ENCODE measurements around the gene PPARD.

The PPARD gene

GRCh38 chr6:35402856-35403191 is 60.5 kb downstream of the PPARD start:
- no peak for TF ChIP-seq CTCF (IDR thresholded peaks at IDR 0.05; ENCODE audit: low read depth, low read length)
- TF ChIP-seq MYC (IDR thresholded peaks at IDR 0.05; ENCODE audit: low read depth, low read length) = no peak
- TF ChIP-seq, protein P1, sequence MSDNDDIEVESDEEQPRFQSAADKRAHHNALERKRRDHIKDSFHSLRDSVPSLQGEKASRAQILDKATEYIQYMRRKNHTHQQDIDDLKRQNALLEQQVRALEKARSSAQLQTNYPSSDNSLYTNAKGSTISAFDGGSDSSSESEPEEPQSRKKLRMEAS (IDR thresholded peaks at IDR 0.05; ENCODE audit: low read depth, low read length) = no peak
- no peak for TF ChIP-seq POLR2A (IDR thresholded peaks at IDR 0.05; ENCODE audit: extremely low read depth, insufficient read length)
- DNase-seq (ENCODE audit: low read depth) = no peak
- H3K4me3 ChIP-seq (ENCODE audit: low read depth, low read length) = no peak overlapping the region

DNA sequence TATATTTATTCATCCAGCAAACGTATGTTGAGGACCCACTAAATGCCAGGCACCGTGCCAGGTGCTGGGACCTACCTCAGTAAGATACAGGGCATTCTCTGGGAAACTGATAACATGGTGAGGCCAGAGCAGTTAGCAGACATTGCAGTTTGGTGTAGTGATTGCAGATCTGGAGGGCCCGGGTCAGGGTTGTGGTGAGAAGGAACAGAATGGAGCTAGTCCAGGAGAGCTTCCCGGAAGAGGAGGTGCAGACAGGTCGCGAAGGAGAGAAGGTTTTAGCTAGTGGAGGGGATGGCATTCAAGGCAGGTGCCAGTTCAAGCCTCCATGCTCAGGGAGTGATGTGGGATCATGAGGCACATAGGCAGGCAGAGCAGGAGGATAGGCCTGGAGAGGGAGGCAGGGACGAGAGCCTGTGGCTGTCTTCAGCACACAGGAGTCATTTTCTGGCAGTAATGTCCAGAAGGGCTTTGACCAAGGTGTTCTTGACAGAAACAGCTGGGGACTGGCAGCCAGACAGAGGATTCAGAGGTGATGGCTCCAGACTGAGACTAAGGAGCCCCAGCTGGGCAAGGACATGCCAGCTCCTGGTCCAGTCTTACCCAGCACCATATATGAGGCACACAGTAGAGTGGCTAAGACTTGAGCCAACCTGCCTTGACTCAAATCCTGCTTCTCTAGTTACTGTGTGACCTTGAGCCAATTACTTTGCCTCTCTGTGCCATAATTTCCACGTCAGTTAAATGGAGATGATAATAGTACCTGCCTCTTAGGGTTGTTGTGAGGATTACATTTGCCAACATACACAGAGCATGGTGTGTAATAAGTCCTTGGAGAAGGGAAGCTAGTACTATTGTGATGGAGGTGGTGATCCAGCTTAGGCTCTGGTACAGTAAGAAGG is 61.4 kb downstream of the PPARD start:
- no peak for TF ChIP-seq POLR2A (IDR thresholded peaks at IDR 0.05; ENCODE audit: extremely low read depth, insufficient read length)
- TF ChIP-seq CTCF (IDR thresholded peaks at IDR 0.05; ENCODE audit: low read depth, low read length) = no peak
- no peak for TF ChIP-seq MYC (IDR thresholded peaks at IDR 0.05; ENCODE audit: low read depth, low read length)
- TF ChIP-seq, protein P1 (IDR thresholded peaks at IDR 0.05; ENCODE audit: low read depth, low read length) = no peak
- DNase-seq (ENCODE audit: low read depth) = no peak
- H3K4me3 ChIP-seq (ENCODE audit: low read depth, low read length) = no peak overlapping the region

DNA sequence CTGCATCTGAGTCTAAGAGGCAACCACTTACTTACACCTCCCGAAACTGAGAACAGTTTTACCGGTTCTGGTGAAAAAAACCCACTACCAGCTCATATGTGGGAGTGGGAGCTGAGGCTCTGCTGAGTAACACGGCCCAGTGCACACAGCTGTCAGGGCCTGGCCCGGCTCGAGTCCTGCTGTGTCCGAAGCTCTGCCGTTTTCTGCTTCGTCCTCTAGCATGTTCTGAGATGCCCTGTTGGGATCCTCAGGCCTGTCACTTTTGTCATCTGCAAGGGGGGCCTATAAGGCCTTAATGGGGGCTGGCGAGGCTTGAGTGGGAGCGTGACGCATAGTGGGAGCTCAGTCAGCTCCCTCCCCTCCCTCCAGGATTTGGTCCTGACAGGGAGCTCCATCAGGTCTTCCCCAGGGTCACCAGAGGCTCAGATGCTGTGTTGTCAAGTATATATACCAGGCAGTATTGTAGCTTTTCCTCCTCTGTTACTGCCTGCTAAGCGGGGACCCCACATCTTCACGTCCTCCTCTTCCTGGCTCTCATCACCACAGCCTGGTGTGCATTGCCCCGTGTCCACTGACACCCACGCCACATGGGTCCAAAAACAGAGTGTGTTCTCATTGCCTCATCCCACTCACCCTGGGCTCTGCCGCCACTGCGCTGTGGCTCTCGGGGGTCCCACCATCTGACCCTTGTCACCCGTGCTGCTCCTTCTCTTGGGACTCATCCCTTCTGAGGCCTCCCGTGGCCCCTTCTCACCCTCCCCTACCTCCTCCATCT is 64.5 kb downstream of the PPARD start:
- TF ChIP-seq, protein P1 (IDR thresholded peaks at IDR 0.05; ENCODE audit: low read depth, low read length) = no peak
- TF ChIP-seq POLR2A (IDR thresholded peaks at IDR 0.05; ENCODE audit: extremely low read depth, insufficient read length) = no peak
- TF ChIP-seq MYC (IDR thresholded peaks at IDR 0.05; ENCODE audit: low read depth, low read length) = no peak
- TF ChIP-seq CTCF (IDR thresholded peaks at IDR 0.05; ENCODE audit: low read depth, low read length) = no peak
- H3K4me3 ChIP-seq (ENCODE audit: low read depth, low read length) = no peak overlapping the region
- no peak for DNase-seq (ENCODE audit: low read depth)

- no peak overlapping the region for H3K4me3 ChIP-seq (ENCODE audit: low read depth, low read length)
- DNase-seq (ENCODE audit: low read depth) = no peak
- TF ChIP-seq, protein P1 (IDR thresholded peaks at IDR 0.05; ENCODE audit: low read depth, low read length) = no peak
- no peak for TF ChIP-seq CTCF (IDR thresholded peaks at IDR 0.05; ENCODE audit: low read depth, low read length)
- no peak for TF ChIP-seq MYC (IDR thresholded peaks at IDR 0.05; ENCODE audit: low read depth, low read length)
- no peak for TF ChIP-seq POLR2A (IDR thresholded peaks at IDR 0.05; ENCODE audit: extremely low read depth, insufficient read length)
These were observed 66.9 kb downstream of the PPARD start for GRCh38 chr6:35409245-35409644.

DNA sequence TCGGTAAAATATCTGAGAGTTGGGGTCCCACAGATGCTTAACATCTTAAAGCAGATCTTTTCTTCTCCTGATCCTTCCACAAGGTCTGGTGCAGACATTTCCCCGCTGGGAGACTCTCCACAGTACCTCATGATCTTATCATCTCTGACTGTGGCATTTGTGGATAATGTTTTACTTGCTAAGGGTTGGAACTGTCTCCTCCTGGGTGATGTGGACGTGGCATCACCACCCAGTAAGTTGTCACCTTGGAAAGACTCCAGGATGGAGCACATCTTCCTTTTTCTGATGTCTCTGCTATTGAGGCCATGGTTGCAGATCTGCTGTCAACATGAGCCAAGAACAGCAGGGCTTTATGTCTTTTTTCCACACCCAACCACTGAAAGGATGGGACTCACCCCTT is 67.8 kb downstream of the PPARD start:
- no peak for DNase-seq (ENCODE audit: low read depth)
- H3K4me3 ChIP-seq (ENCODE audit: low read depth, low read length) = no peak overlapping the region
- TF ChIP-seq MYC (IDR thresholded peaks at IDR 0.05; ENCODE audit: low read depth, low read length) (no peak), CTCF (IDR thresholded peaks at IDR 0.05; ENCODE audit: low read depth, low read length) (no peak), POLR2A (IDR thresholded peaks at IDR 0.05; ENCODE audit: extremely low read depth, insufficient read length) (no peak)
- TF ChIP-seq, protein P1 (IDR thresholded peaks at IDR 0.05; ENCODE audit: low read depth, low read length) = no peak
